ENCODE results near the gene CEP104.

GRCh38 chr1:3787349-3787715 is 69.7 kb downstream of the CEP104 start:
- TF ChIP-seq CTCF (conservative IDR thresholded peaks at IDR 0.05; ENCODE audit: low read depth in 2 of 2): no peak
- TF ChIP-seq EZH2 (IDR thresholded peaks at IDR 0.05; ENCODE audit: low read depth, unreplicated experiment): no peak
- TF ChIP-seq EZH2phosphoT487 (IDR thresholded peaks at IDR 0.05; ENCODE audit: unreplicated experiment): no peak
- no peak for TF ChIP-seq CREB1 (CRISPR knock-in tag; IDR thresholded peaks at IDR 0.05; ENCODE audit: low read depth)
- TF ChIP-seq POLR2AphosphoS5 (IDR thresholded peaks at IDR 0.05; ENCODE audit: low read depth): no peak

All from GM23338 (cell line).